H9 (cell line): ENCODE results near the gene SCN10A. TPM values are rescaled to one million over a fixed set of nuclear protein-coding genes. Genes with fewer than 3 reads are reported as not detected.

Experiments
- DNase-seq: peaks from one replicate; pipeline ENCODE4 v3.0.0-alpha.2; 2017
- H2AFZ ChIP-seq: one replicate; pipeline ENCODE4 v1.6.1; 2013; ENCODE audit warnings: mild to moderate bottlenecking, low read length, control low read depth, moderate library complexity
- H2AK5ac ChIP-seq: 2 replicates; pipeline ENCODE4 v1.6.1; 2013; ENCODE audit warnings: low read length, control low read depth, mixed read lengths; ENCODE audit not compliant: insufficient read length
- H2BK120ac ChIP-seq: one replicate; pipeline ENCODE4 v1.6.1; 2013; ENCODE audit warnings: low read depth, mild to moderate bottlenecking, low read length, control low read depth, inconsistent platforms; ENCODE audit not compliant: poor library complexity, severe bottlenecking
- H2BK12ac ChIP-seq: 2 replicates; pipeline ENCODE4 v1.6.1; 2013; ENCODE audit warnings: low read length, control low read depth, mixed read lengths, low read depth; ENCODE audit not compliant: insufficient read length
- H2BK15ac ChIP-seq: 2 replicates; pipeline ENCODE4 v1.6.1; 2013; ENCODE audit warnings: low read depth, low read length, control low read depth
- H2BK20ac ChIP-seq: one replicate; pipeline ENCODE4 v1.6.1; 2013; ENCODE audit warnings: low read depth, mild to moderate bottlenecking, low read length, control low read depth, inconsistent platforms; ENCODE audit not compliant: poor library complexity, severe bottlenecking
- H2BK5ac ChIP-seq: 2 replicates; pipeline ENCODE4 v1.6.1; 2013; ENCODE audit warnings: low read length, control low read depth, mixed read lengths; ENCODE audit not compliant: insufficient read length
- H3K14ac ChIP-seq: 2 replicates; pipeline ENCODE4 v1.6.1; 2013; ENCODE audit warnings: low read length, control low read depth; ENCODE audit not compliant: insufficient read depth
- H3K18ac ChIP-seq: 2 replicates; pipeline ENCODE4 v1.6.1; 2013; ENCODE audit warnings: low read depth, mild to moderate bottlenecking, mixed read lengths, low read length, control low read depth; ENCODE audit not compliant: insufficient read length
- H3K23ac ChIP-seq: 2 replicates; pipeline ENCODE4 v1.6.1; 2013; ENCODE audit warnings: low read length, control low read depth, mixed read lengths, low read depth; ENCODE audit not compliant: insufficient read length
- H3K23me2 ChIP-seq: 2 replicates; pipeline ENCODE4 v1.6.1; 2013; ENCODE audit warnings: low read depth, mild to moderate bottlenecking, mixed read lengths, low read length, control low read depth; ENCODE audit not compliant: insufficient read length, poor library complexity, severe bottlenecking
- H3K27ac ChIP-seq: 2 replicates; pipeline ENCODE4 v1.5.1; 2013; ENCODE audit warnings: low read length, control low read depth, mixed read lengths, low read depth; ENCODE audit not compliant: insufficient read length
- H3K27me3 ChIP-seq: 2 replicates; pipeline ENCODE4 v1.6.1; 2013; ENCODE audit warnings: low read length, control low read depth, inconsistent platforms; ENCODE audit not compliant: insufficient read depth
- H3K4ac ChIP-seq: 2 replicates; pipeline ENCODE4 v1.6.1; 2013; ENCODE audit warnings: low read depth, mild to moderate bottlenecking, control low read depth, inconsistent platforms, low read length, moderate library complexity
- H3K4me1 ChIP-seq: 2 replicates; pipeline ENCODE4 v1.6.1; 2013; ENCODE audit warnings: low read length, control low read depth, inconsistent platforms; ENCODE audit not compliant: insufficient read depth
- H3K4me2 ChIP-seq: 2 replicates; pipeline ENCODE4 v1.6.1; 2013; ENCODE audit warnings: low read length, control low read depth, mixed read lengths; ENCODE audit not compliant: insufficient read length, insufficient read depth
- H3K56ac ChIP-seq: 2 replicates; pipeline ENCODE4 v1.6.1; 2013; ENCODE audit warnings: low read depth, mild to moderate bottlenecking, mixed read lengths, low read length, control low read depth; ENCODE audit not compliant: insufficient read length
- H3K79me1 ChIP-seq: 2 replicates; pipeline ENCODE4 v1.6.1; 2013; ENCODE audit warnings: low read depth, mild to moderate bottlenecking, moderate library complexity, low read length, control low read depth, inconsistent platforms; ENCODE audit not compliant: insufficient read depth, poor library complexity, severe bottlenecking
- H3K79me2 ChIP-seq: 2 replicates; pipeline ENCODE4 v1.6.1; 2013; ENCODE audit warnings: low read length, control low read depth, inconsistent platforms; ENCODE audit not compliant: insufficient read depth
- H3K9ac ChIP-seq: 2 replicates; pipeline ENCODE4 v1.6.1; 2013; ENCODE audit warnings: low read length, control low read depth, mixed read lengths; ENCODE audit not compliant: insufficient read length; ENCODE audit errors: extremely low read depth
- H3K9me3 ChIP-seq: one replicate; pipeline ENCODE4 v1.6.1; 2013; ENCODE audit warnings: low read depth, low read length, inconsistent platforms; ENCODE audit not compliant: control insufficient read depth
- H3T11ph ChIP-seq: one replicate; pipeline ENCODE4 v1.6.1; 2013; ENCODE audit warnings: mild to moderate bottlenecking, low read length, control low read depth, inconsistent platforms
- H4K20me1 ChIP-seq: one replicate; pipeline ENCODE4 v1.6.1; 2013; ENCODE audit not compliant: control insufficient read depth, insufficient read length, insufficient read depth
- H4K5ac ChIP-seq: 2 replicates; pipeline ENCODE4 v1.6.1; 2013; ENCODE audit warnings: low read depth, mild to moderate bottlenecking, mixed read lengths, low read length, control low read depth; ENCODE audit not compliant: insufficient read length
- H4K8ac ChIP-seq: replicated peaks from 2 replicates; pipeline ENCODE4 v1.6.1; 2013; ENCODE audit warnings: low read length, control low read depth, mixed read lengths, low read depth; ENCODE audit not compliant: insufficient read length
- H4K91ac ChIP-seq: 2 replicates; pipeline ENCODE4 v1.6.1; 2013; ENCODE audit warnings: low read depth, mild to moderate bottlenecking, moderate library complexity, mixed read lengths, low read length, control low read depth; ENCODE audit not compliant: insufficient read length
- H3K27ac Mint-ChIP-seq, 3 experiments: 2 replicates in 2 of 3; 3 replicates in 1 of 3; pipeline ENCODE4 v1.8.0; 2020 to 2021; ENCODE audit warnings: mixed read lengths in 3 of 3, mild to moderate bottlenecking in 1 of 3, moderate library complexity in 1 of 3
- H3K27me3 Mint-ChIP-seq: 2 replicates; pipeline ENCODE4 v1.8.0; 2021; ENCODE audit warnings: low read depth, mild to moderate bottlenecking, moderate library complexity, mixed read lengths
- H3K36me3 Mint-ChIP-seq, 3 experiments: 2 replicates in 2 of 3; 3 replicates in 1 of 3; pipeline ENCODE4 v1.8.0; 2020 to 2021; ENCODE audit warnings: low read depth in 3 of 3, mixed read lengths in 3 of 3; ENCODE audit not compliant: insufficient read depth in 1 of 3
- H3K4me1 Mint-ChIP-seq, 2 experiments: 2 replicates each; pipeline ENCODE4 v1.8.0; 2020; ENCODE audit warnings: mixed read lengths in 2 of 2
- H3K4me3 Mint-ChIP-seq, 2 experiments: 2 replicates in 1 of 2; 3 replicates in 1 of 2; pipeline ENCODE4 v1.8.0; 2020 to 2021; ENCODE audit warnings: mild to moderate bottlenecking in 2 of 2, mixed read lengths in 2 of 2, moderate library complexity in 1 of 2
- H3K9me3 Mint-ChIP-seq, 2 experiments: 2 replicates in 1 of 2; 3 replicates in 1 of 2; pipeline ENCODE4 v1.8.0; 2020; ENCODE audit warnings: mild to moderate bottlenecking in 2 of 2, mixed read lengths in 2 of 2, moderate library complexity in 1 of 2
- CTCF ChIP-seq: fragments of 200-600 bp; sonication (generic); conservative IDR thresholded peaks from 3 replicates; pipeline ENCODE4 v1.8.0; 2021; ENCODE audit warnings: antibody characterized with exemption, mild to moderate bottlenecking
- WGBS: extraction: QIAGEN DNeasy Blood & Tissue Kit; methylation state at CpG from one replicate; pipeline ENCODE4 v1.1.7; 2013; ENCODE audit warnings: missing lambda C conversion rate, low lambda C conversion rate, mixed read lengths; ENCODE audit not compliant: insufficient read length; ENCODE audit errors: extremely low coverage; 5-methylcytosine and 5-hydroxymethylcytosine counted together
- total RNA-seq: library from RNA; stranded (reverse); gene quantifications from 2 replicates; pipeline ENCODE4 v1.2.1, GENCODE V29; 2021

SCN10A gene
- total RNA-seq, 1 experiment from 2014 or later = not detected

DNA sequence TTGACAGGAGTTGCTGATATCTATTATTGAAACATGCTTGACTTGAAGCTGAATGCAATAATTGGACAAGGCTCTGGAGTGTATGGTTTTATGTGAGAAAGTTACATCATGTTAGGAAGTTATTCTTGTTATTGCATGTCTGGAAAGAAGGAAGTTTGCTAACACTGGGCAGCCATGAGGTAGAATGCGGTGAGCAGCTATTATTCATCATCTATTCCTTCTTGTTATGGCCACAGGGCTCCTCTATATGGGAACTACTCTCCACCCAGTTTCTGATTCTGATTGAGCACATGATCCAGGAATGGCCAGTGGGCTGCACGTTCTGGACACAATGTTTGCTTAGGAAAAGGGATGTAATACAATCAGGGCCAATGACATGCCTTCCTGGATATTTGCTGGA is 128.7 kb downstream of the SCN10A start:
- no peak overlapping the region for H3K9ac ChIP-seq
- H3K27me3 ChIP-seq = no peaks in the 10 kb centered on the region
- H3K4ac ChIP-seq = no peak overlapping the region
- H2BK12ac ChIP-seq = no peak overlapping the region
- H4K91ac ChIP-seq = no peak overlapping the region
- no peak overlapping the region for H2AK5ac ChIP-seq
- H3K23me2 ChIP-seq = no peaks in the 10 kb centered on the region
- H2AFZ ChIP-seq = no peak overlapping the region
- H3K4me1 Mint-ChIP-seq = no peaks in the 10 kb centered on the region
- H3K27me3 Mint-ChIP-seq = peaks cover 3% of the 10 kb centered on the region; the same call in 1 of the 2 replicates
- H4K20me1 ChIP-seq = no peaks in the 10 kb centered on the region
- H3T11ph ChIP-seq = no peak overlapping the region
- no peak overlapping the region for H3K18ac ChIP-seq
- no peak overlapping the region for H3K27ac Mint-ChIP-seq
- no peak overlapping the region for H3K27ac ChIP-seq
- H3K79me2 ChIP-seq = no peaks in the 10 kb centered on the region
- no peak overlapping the region for H4K5ac ChIP-seq
- H3K9me3 Mint-ChIP-seq = no peaks in the 10 kb centered on the region
- H3K23ac ChIP-seq = no peak overlapping the region
- H2BK120ac ChIP-seq = no peak overlapping the region
- H3K79me1 ChIP-seq = no peaks in the 10 kb centered on the region
- H3K4me3 Mint-ChIP-seq = no peak overlapping the region
- H2BK15ac ChIP-seq = no peak overlapping the region
- H2BK20ac ChIP-seq = no peak overlapping the region
- DNase-seq = no peak
- TF ChIP-seq CTCF = no peak
- H3K14ac ChIP-seq = no peak overlapping the region
- H3K4me2 ChIP-seq = no peak overlapping the region
- H4K8ac ChIP-seq = no peak overlapping the region
- WGBS = no CpG with 5 or more reads among the region's 2 CpGs
- H3K4me1 ChIP-seq = no peaks in the 10 kb centered on the region
- H3K36me3 Mint-ChIP-seq = no peaks in the 10 kb centered on the region
- no peak overlapping the region for H3K56ac ChIP-seq
- no peak overlapping the region for H2BK5ac ChIP-seq
- H3K9me3 ChIP-seq = no peaks in the 10 kb centered on the region
